ENCODE measurements around the gene GRB10.

DNA sequence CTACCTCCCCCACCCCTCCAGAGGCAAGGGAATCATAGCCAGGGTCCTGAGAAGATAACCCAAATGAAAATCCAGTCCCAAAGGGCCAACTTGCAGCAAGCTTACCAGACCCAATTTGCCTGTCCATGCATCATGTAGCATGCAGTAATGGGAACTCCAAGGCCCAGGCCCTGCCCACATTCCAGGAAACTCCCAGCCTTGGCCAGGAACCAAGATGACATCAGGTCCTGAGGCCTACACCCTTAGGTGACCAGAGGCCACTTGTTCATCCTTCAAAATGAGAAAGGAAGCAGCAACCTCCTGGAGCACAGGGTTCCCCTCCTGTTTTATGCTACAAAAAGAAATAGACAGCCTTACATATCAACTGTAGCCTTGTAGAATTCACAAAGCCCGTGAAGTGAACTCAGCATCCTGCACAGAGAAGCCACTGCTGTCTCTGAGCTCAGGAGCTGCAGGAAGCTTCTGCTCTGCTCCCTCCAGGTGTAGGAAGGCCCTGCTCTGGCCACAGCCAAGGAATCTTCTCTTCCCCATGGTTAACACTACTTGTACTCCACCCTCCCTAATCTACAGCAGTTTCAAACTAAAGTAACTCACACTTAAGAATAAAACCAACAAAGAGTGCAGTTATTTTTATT lies 30.3 kb upstream of the GRB10 start:
- TF ChIP-seq ESRRG (CRISPR knock-in tag; IDR thresholded peaks at IDR 0.05) (no peak), ZC3H10 (CRISPR knock-in tag; IDR thresholded peaks at IDR 0.05) (no peak)
- TF ChIP-seq, protein P1, sequence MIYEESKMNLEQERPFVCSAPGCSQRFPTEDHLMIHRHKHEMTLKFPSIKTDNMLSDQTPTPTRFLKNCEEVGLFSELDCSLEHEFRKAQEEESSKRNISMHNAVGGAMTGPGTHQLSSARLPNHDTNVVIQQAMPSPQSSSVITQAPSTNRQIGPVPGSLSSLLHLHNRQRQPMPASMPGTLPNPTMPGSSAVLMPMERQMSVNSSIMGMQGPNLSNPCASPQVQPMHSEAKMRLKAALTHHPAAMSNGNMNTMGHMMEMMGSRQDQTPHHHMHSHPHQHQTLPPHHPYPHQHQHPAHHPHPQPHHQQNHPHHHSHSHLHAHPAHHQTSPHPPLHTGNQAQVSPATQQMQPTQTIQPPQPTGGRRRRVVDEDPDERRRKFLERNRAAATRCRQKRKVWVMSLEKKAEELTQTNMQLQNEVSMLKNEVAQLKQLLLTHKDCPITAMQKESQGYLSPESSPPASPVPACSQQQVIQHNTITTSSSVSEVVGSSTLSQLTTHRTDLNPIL (CRISPR knock-in tag; IDR thresholded peaks at IDR 0.05; ENCODE audit: low read depth), result no peak
